Dermis blood vessel endothelial cell (primary cell): ENCODE data around the gene OGDHL. TPM values are rescaled to one million over a fixed set of nuclear protein-coding genes. Genes with fewer than 3 reads are reported as not detected.
"Not testable (repeated sequence)": the region's sequence is repeated elsewhere in the genome, so short reads cannot be mapped to it uniquely, and the experiment has no call there.

Experiments used
- DNase-seq: peaks from one replicate; pipeline ENCODE4 v3.0.0; 2010
- total RNA-seq: library from RNA; depleted of rRNA; stranded (reverse); fragments of >200 nt; gene quantifications from 2 replicates; pipeline ENCODE4 v1.2.3, GENCODE V29; 2014

The OGDHL gene
- total RNA-seq, 1 donor from 2014 or later, result 0.85 TPM

- DNase-seq, result no peak
These were observed 6.1 kb downstream of the OGDHL start for GRCh38 chr10:49756031-49756430.

- DNase-seq, result not testable (repeated sequence)
These were observed 7.2 kb downstream of the OGDHL start for GRCh38 chr10:49754951-49755350.

GRCh38 chr10:49752584-49752983 lies 9.5 kb downstream of the OGDHL start:
- DNase-seq, result no peak

GRCh38 chr10:49751636-49752510 lies 10.2 kb downstream of the OGDHL start:
- no peak for DNase-seq

GRCh38 chr10:49751216-49751615 lies 10.9 kb downstream of the OGDHL start:
- no peak for DNase-seq

GRCh38 chr10:49750546-49750945 lies 11.6 kb downstream of the OGDHL start:
- DNase-seq, result no peak

- DNase-seq, result no peak
These were observed 12.3 kb downstream of the OGDHL start for GRCh38 chr10:49749556-49750491.

- no peak for DNase-seq
These were observed 13.0 kb downstream of the OGDHL start for GRCh38 chr10:49749144-49749543.

GRCh38 chr10:49748006-49748405 lies 14.1 kb downstream of the OGDHL start:
- no peak for DNase-seq

GRCh38 chr10:49747303-49747646 lies 14.8 kb downstream of the OGDHL start:
- DNase-seq, result no peak

GRCh38 chr10:49746626-49747302 lies 15.4 kb downstream of the OGDHL start:
- no peak for DNase-seq

- DNase-seq, result no peak
These were observed 16.4 kb downstream of the OGDHL start for GRCh38 chr10:49745756-49746155.

GRCh38 chr10:49744924-49745605 lies 17.1 kb downstream of the OGDHL start:
- DNase-seq, result no peak

GRCh38 chr10:49744091-49744685 lies 17.9 kb downstream of the OGDHL start:
- DNase-seq, result no peak

- no peak for DNase-seq
These were observed 18.6 kb downstream of the OGDHL start for GRCh38 chr10:49743464-49744075.

- no peak for DNase-seq
These were observed 19.2 kb downstream of the OGDHL start for GRCh38 chr10:49742683-49743463.

GRCh38 chr10:49741108-49741995 lies 20.8 kb downstream of the OGDHL start:
- DNase-seq, result no peak

GRCh38 chr10:49740346-49741107 lies 21.6 kb downstream of the OGDHL start:
- no peak for DNase-seq

- DNase-seq, result no peak
These were observed 22.7 kb downstream of the OGDHL start for GRCh38 chr10:49739426-49739825.
